H9 (cell line): ENCODE results near the gene ATP2B2. TPM values are rescaled to one million over a fixed set of nuclear protein-coding genes. Genes with fewer than 3 reads are reported as not detected.

Experiments used
- DNase-seq: peaks from one replicate; pipeline ENCODE4 v3.0.0-alpha.2; 2017
- H2AFZ ChIP-seq: one replicate; pipeline ENCODE4 v1.6.1; 2013; ENCODE audit warnings: mild to moderate bottlenecking, low read length, control low read depth, moderate library complexity
- H2AK5ac ChIP-seq: 2 replicates; pipeline ENCODE4 v1.6.1; 2013; ENCODE audit warnings: low read length, control low read depth, mixed read lengths; ENCODE audit not compliant: insufficient read length
- H2BK120ac ChIP-seq: one replicate; pipeline ENCODE4 v1.6.1; 2013; ENCODE audit warnings: low read depth, mild to moderate bottlenecking, low read length, control low read depth, inconsistent platforms; ENCODE audit not compliant: poor library complexity, severe bottlenecking
- H2BK12ac ChIP-seq: 2 replicates; pipeline ENCODE4 v1.6.1; 2013; ENCODE audit warnings: low read length, control low read depth, mixed read lengths, low read depth; ENCODE audit not compliant: insufficient read length
- H2BK15ac ChIP-seq: 2 replicates; pipeline ENCODE4 v1.6.1; 2013; ENCODE audit warnings: low read depth, low read length, control low read depth
- H2BK20ac ChIP-seq: one replicate; pipeline ENCODE4 v1.6.1; 2013; ENCODE audit warnings: low read depth, mild to moderate bottlenecking, low read length, control low read depth, inconsistent platforms; ENCODE audit not compliant: poor library complexity, severe bottlenecking
- H2BK5ac ChIP-seq: 2 replicates; pipeline ENCODE4 v1.6.1; 2013; ENCODE audit warnings: low read length, control low read depth, mixed read lengths; ENCODE audit not compliant: insufficient read length
- H3K14ac ChIP-seq: 2 replicates; pipeline ENCODE4 v1.6.1; 2013; ENCODE audit warnings: low read length, control low read depth; ENCODE audit not compliant: insufficient read depth
- H3K18ac ChIP-seq: 2 replicates; pipeline ENCODE4 v1.6.1; 2013; ENCODE audit warnings: low read depth, mild to moderate bottlenecking, mixed read lengths, low read length, control low read depth; ENCODE audit not compliant: insufficient read length
- H3K23ac ChIP-seq: 2 replicates; pipeline ENCODE4 v1.6.1; 2013; ENCODE audit warnings: low read length, control low read depth, mixed read lengths, low read depth; ENCODE audit not compliant: insufficient read length
- H3K23me2 ChIP-seq: 2 replicates; pipeline ENCODE4 v1.6.1; 2013; ENCODE audit warnings: low read depth, mild to moderate bottlenecking, mixed read lengths, low read length, control low read depth; ENCODE audit not compliant: insufficient read length, poor library complexity, severe bottlenecking
- H3K27ac ChIP-seq: 2 replicates; pipeline ENCODE4 v1.5.1; 2013; ENCODE audit warnings: low read length, control low read depth, mixed read lengths, low read depth; ENCODE audit not compliant: insufficient read length
- H3K27me3 ChIP-seq: 2 replicates; pipeline ENCODE4 v1.6.1; 2013; ENCODE audit warnings: low read length, control low read depth, inconsistent platforms; ENCODE audit not compliant: insufficient read depth
- H3K4ac ChIP-seq: 2 replicates; pipeline ENCODE4 v1.6.1; 2013; ENCODE audit warnings: low read depth, mild to moderate bottlenecking, control low read depth, inconsistent platforms, low read length, moderate library complexity
- H3K4me1 ChIP-seq: 2 replicates; pipeline ENCODE4 v1.6.1; 2013; ENCODE audit warnings: low read length, control low read depth, inconsistent platforms; ENCODE audit not compliant: insufficient read depth
- H3K4me2 ChIP-seq: 2 replicates; pipeline ENCODE4 v1.6.1; 2013; ENCODE audit warnings: low read length, control low read depth, mixed read lengths; ENCODE audit not compliant: insufficient read length, insufficient read depth
- H3K56ac ChIP-seq: 2 replicates; pipeline ENCODE4 v1.6.1; 2013; ENCODE audit warnings: low read depth, mild to moderate bottlenecking, mixed read lengths, low read length, control low read depth; ENCODE audit not compliant: insufficient read length
- H3K79me1 ChIP-seq: 2 replicates; pipeline ENCODE4 v1.6.1; 2013; ENCODE audit warnings: low read depth, mild to moderate bottlenecking, moderate library complexity, low read length, control low read depth, inconsistent platforms; ENCODE audit not compliant: insufficient read depth, poor library complexity, severe bottlenecking
- H3K79me2 ChIP-seq: 2 replicates; pipeline ENCODE4 v1.6.1; 2013; ENCODE audit warnings: low read length, control low read depth, inconsistent platforms; ENCODE audit not compliant: insufficient read depth
- H3K9ac ChIP-seq: 2 replicates; pipeline ENCODE4 v1.6.1; 2013; ENCODE audit warnings: low read length, control low read depth, mixed read lengths; ENCODE audit not compliant: insufficient read length; ENCODE audit errors: extremely low read depth
- H3K9me3 ChIP-seq: one replicate; pipeline ENCODE4 v1.6.1; 2013; ENCODE audit warnings: low read depth, low read length, inconsistent platforms; ENCODE audit not compliant: control insufficient read depth
- H3T11ph ChIP-seq: one replicate; pipeline ENCODE4 v1.6.1; 2013; ENCODE audit warnings: mild to moderate bottlenecking, low read length, control low read depth, inconsistent platforms
- H4K20me1 ChIP-seq: one replicate; pipeline ENCODE4 v1.6.1; 2013; ENCODE audit not compliant: control insufficient read depth, insufficient read length, insufficient read depth
- H4K5ac ChIP-seq: 2 replicates; pipeline ENCODE4 v1.6.1; 2013; ENCODE audit warnings: low read depth, mild to moderate bottlenecking, mixed read lengths, low read length, control low read depth; ENCODE audit not compliant: insufficient read length
- H4K8ac ChIP-seq: replicated peaks from 2 replicates; pipeline ENCODE4 v1.6.1; 2013; ENCODE audit warnings: low read length, control low read depth, mixed read lengths, low read depth; ENCODE audit not compliant: insufficient read length
- H4K91ac ChIP-seq: 2 replicates; pipeline ENCODE4 v1.6.1; 2013; ENCODE audit warnings: low read depth, mild to moderate bottlenecking, moderate library complexity, mixed read lengths, low read length, control low read depth; ENCODE audit not compliant: insufficient read length
- H3K27ac Mint-ChIP-seq, 3 experiments: 2 replicates in 2 of 3; 3 replicates in 1 of 3; pipeline ENCODE4 v1.8.0; 2020 to 2021; ENCODE audit warnings: mixed read lengths in 3 of 3, mild to moderate bottlenecking in 1 of 3, moderate library complexity in 1 of 3
- H3K27me3 Mint-ChIP-seq: 2 replicates; pipeline ENCODE4 v1.8.0; 2021; ENCODE audit warnings: low read depth, mild to moderate bottlenecking, moderate library complexity, mixed read lengths
- H3K36me3 Mint-ChIP-seq, 3 experiments: 2 replicates in 2 of 3; 3 replicates in 1 of 3; pipeline ENCODE4 v1.8.0; 2020 to 2021; ENCODE audit warnings: low read depth in 3 of 3, mixed read lengths in 3 of 3; ENCODE audit not compliant: insufficient read depth in 1 of 3
- H3K4me1 Mint-ChIP-seq, 2 experiments: 2 replicates each; pipeline ENCODE4 v1.8.0; 2020; ENCODE audit warnings: mixed read lengths in 2 of 2
- H3K4me3 Mint-ChIP-seq, 2 experiments: 2 replicates in 1 of 2; 3 replicates in 1 of 2; pipeline ENCODE4 v1.8.0; 2020 to 2021; ENCODE audit warnings: mild to moderate bottlenecking in 2 of 2, mixed read lengths in 2 of 2, moderate library complexity in 1 of 2
- H3K9me3 Mint-ChIP-seq, 2 experiments: 2 replicates in 1 of 2; 3 replicates in 1 of 2; pipeline ENCODE4 v1.8.0; 2020; ENCODE audit warnings: mild to moderate bottlenecking in 2 of 2, mixed read lengths in 2 of 2, moderate library complexity in 1 of 2
- WGBS: extraction: QIAGEN DNeasy Blood & Tissue Kit; methylation state at CpG from one replicate; pipeline ENCODE4 v1.1.7; 2013; ENCODE audit warnings: missing lambda C conversion rate, low lambda C conversion rate, mixed read lengths; ENCODE audit not compliant: insufficient read length; ENCODE audit errors: extremely low coverage; 5-methylcytosine and 5-hydroxymethylcytosine counted together
- total RNA-seq: library from RNA; stranded (reverse); gene quantifications from 2 replicates; pipeline ENCODE4 v1.2.1, GENCODE V29; 2021
- TF ChIP-seq, protein P1 (sequence below): fragments of 200-600 bp; sonication (generic); conservative IDR thresholded peaks from 3 replicates; pipeline ENCODE4 v1.8.0; 2021; ENCODE audit warnings: antibody characterized with exemption, mild to moderate bottlenecking

ATP2B2 gene
- total RNA-seq, 1 experiment from 2014 or later: 0.33 TPM

GRCh38 chr3:10445561-10446175, 59.7 kb downstream of the ATP2B2 start:
- H4K8ac ChIP-seq: no peak overlapping the region
- H3K36me3 Mint-ChIP-seq: no peaks in the 10 kb centered on the region

More at GRCh38 chr3:10445561-10446175, 59.7 kb downstream of the ATP2B2 start:
- Histone ChIP-seq H2AK5ac (no peak overlapping the region), H3K79me1 (no peaks in the 10 kb centered on the region), H2AFZ (no peak overlapping the region), H4K91ac (no peak overlapping the region), H3K14ac (peak overlapping the region; percentile 53; the same call in 1 of the 2 replicates), H3K56ac (no peak overlapping the region), H2BK15ac (no peak overlapping the region), H3K27me3 (no peaks in the 10 kb centered on the region), H3K27ac (no peak overlapping the region), H2BK20ac (no peak overlapping the region), H2BK12ac (no peak overlapping the region), H4K20me1 (no peaks in the 10 kb centered on the region), H3K18ac (no peak overlapping the region), H4K5ac (no peak overlapping the region), H2BK5ac (no peak overlapping the region), H3K4me2 (no peak overlapping the region), H3K23me2 (no peaks in the 10 kb centered on the region), H3T11ph (no peak overlapping the region), H3K23ac (no peak overlapping the region), H3K79me2 (no peaks in the 10 kb centered on the region), H3K9me3 (no peaks in the 10 kb centered on the region), H3K4me1 (peaks cover 3% of the 10 kb centered on the region; the same call in 1 of the 2 replicates), H3K4ac (no peak overlapping the region), H2BK120ac (no peak overlapping the region), H3K9ac (no peak overlapping the region)
- WGBS: no CpG with 5 or more reads among the region's 9 CpGs
- Mint-ChIP-seq H3K27ac (no peak overlapping the region; a peak in 1 of 7 replicates), H3K4me3 (no peak overlapping the region), H3K27me3 (peaks cover 4% of the 10 kb centered on the region), H3K9me3 (no peaks in the 10 kb centered on the region; a peak in 1 of 5 replicates), H3K4me1 (peaks cover 6% of the 10 kb centered on the region in 2 experiments)
- no peak for DNase-seq
- TF ChIP-seq, protein P1, sequence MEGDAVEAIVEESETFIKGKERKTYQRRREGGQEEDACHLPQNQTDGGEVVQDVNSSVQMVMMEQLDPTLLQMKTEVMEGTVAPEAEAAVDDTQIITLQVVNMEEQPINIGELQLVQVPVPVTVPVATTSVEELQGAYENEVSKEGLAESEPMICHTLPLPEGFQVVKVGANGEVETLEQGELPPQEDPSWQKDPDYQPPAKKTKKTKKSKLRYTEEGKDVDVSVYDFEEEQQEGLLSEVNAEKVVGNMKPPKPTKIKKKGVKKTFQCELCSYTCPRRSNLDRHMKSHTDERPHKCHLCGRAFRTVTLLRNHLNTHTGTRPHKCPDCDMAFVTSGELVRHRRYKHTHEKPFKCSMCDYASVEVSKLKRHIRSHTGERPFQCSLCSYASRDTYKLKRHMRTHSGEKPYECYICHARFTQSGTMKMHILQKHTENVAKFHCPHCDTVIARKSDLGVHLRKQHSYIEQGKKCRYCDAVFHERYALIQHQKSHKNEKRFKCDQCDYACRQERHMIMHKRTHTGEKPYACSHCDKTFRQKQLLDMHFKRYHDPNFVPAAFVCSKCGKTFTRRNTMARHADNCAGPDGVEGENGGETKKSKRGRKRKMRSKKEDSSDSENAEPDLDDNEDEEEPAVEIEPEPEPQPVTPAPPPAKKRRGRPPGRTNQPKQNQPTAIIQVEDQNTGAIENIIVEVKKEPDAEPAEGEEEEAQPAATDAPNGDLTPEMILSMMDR: no peak
